RWPE2 (cell line): ENCODE results near the gene COMTD1.

ENCODE experiments used
- ATAC-seq: fragments of 200-7000 bp; cut with Tn5 transposase; 3 replicates; pipeline ENCODE4 v1.9.1; 2021; ENCODE audit warnings: low read depth
- DNase-seq: peaks from one replicate; pipeline ENCODE4 v3.0.0-alpha.2; 2020; ENCODE audit warnings: low spot score
- H3K27ac ChIP-seq: fragments of 450-650 bp; 2 replicates; pipeline ENCODE4 v1.5.1; 2017; ENCODE audit warnings: mild to moderate bottlenecking; ENCODE audit not compliant: poor library complexity, severe bottlenecking
- H3K27me3 ChIP-seq: fragments of 250-450 bp; sonication (Bioruptor Pico); 2 replicates; pipeline ENCODE4 v1.5.1; 2021; ENCODE audit warnings: mild to moderate bottlenecking, moderate library complexity; ENCODE audit not compliant: insufficient read depth, poor library complexity, severe bottlenecking
- H3K36me3 ChIP-seq: fragments of 250-450 bp; sonication (Bioruptor Pico); 2 replicates; pipeline ENCODE4 v1.5.1; 2020; ENCODE audit warnings: low read depth, mild to moderate bottlenecking, moderate library complexity
- H3K4me1 ChIP-seq: fragments of 250-450 bp; sonication (Bioruptor Pico); 2 replicates; pipeline ENCODE4 v1.5.1; 2021; ENCODE audit warnings: mild to moderate bottlenecking, moderate library complexity; ENCODE audit not compliant: insufficient read depth, poor library complexity, severe bottlenecking
- H3K4me3 ChIP-seq: fragments of 250-450 bp; sonication (Bioruptor Pico); 2 replicates; pipeline ENCODE4 v1.5.1; 2021; ENCODE audit warnings: mild to moderate bottlenecking, moderate library complexity; ENCODE audit not compliant: severe bottlenecking
- H3K9me3 ChIP-seq: fragments of 250-450 bp; sonication (Bioruptor Pico); 2 replicates; pipeline ENCODE4 v1.5.1; 2021; ENCODE audit warnings: mild to moderate bottlenecking, moderate library complexity; ENCODE audit not compliant: severe bottlenecking
- CTCF ChIP-seq: fragments of 450-650 bp; IDR thresholded peaks from one replicate; pipeline ENCODE4 v1.5.1; 2017; ENCODE audit warnings: mild to moderate bottlenecking, moderate library complexity; ENCODE audit not compliant: poor library complexity, severe bottlenecking

Gene COMTD1

GRCh38 chr10:75260990-75261389 lies 25.2 kb upstream of the COMTD1 start:
- Histone ChIP-seq H3K4me1 (peaks cover 3% of the 10 kb centered on the region), H3K4me3 (no peak overlapping the region), H3K27me3 (no peaks in the 10 kb centered on the region), H3K36me3 (no peaks in the 10 kb centered on the region), H3K27ac (no peak overlapping the region), H3K9me3 (no peaks in the 10 kb centered on the region)
- no peak for DNase-seq
- ATAC-seq = no peak
- TF ChIP-seq CTCF = no peak

- Histone ChIP-seq H3K36me3 (no peaks in the 10 kb centered on the region), H3K4me3 (no peak overlapping the region), H3K27me3 (no peaks in the 10 kb centered on the region), H3K9me3 (peaks cover 14% of the 10 kb centered on the region), H3K27ac (peak overlapping the region; percentile 67), H3K4me1 (peaks cover 13% of the 10 kb centered on the region)
- DNase-seq = no peak
- ATAC-seq = no peak
- no peak for TF ChIP-seq CTCF
Measured at GRCh38 chr10:75254739-75255138, 19.0 kb upstream of the COMTD1 start.

- no peak for DNase-seq
- Histone ChIP-seq H3K27ac (peak overlapping the region; percentile 67), H3K36me3 (no peaks in the 10 kb centered on the region), H3K27me3 (no peaks in the 10 kb centered on the region), H3K4me1 (peaks cover 13% of the 10 kb centered on the region), H3K9me3 (peaks cover 14% of the 10 kb centered on the region), H3K4me3 (no peak overlapping the region)
- no peak for ATAC-seq
- TF ChIP-seq CTCF = no peak
Measured at GRCh38 chr10:75253281-75254220, 17.8 kb upstream of the COMTD1 start.

- Histone ChIP-seq H3K9me3 (peaks cover 14% of the 10 kb centered on the region), H3K4me1 (peaks cover 13% of the 10 kb centered on the region), H3K27ac (peak overlapping the region; percentile 67), H3K27me3 (no peaks in the 10 kb centered on the region), H3K4me3 (no peak overlapping the region), H3K36me3 (no peaks in the 10 kb centered on the region)
- TF ChIP-seq CTCF = no peak
- peak; percentile 94 for DNase-seq
- ATAC-seq = peak; percentile 98
Measured at GRCh38 chr10:75250934-75251333, 15.2 kb upstream of the COMTD1 start.

- Histone ChIP-seq H3K36me3 (no peaks in the 10 kb centered on the region), H3K9me3 (peaks cover 4% of the 10 kb centered on the region), H3K4me3 (no peak overlapping the region), H3K27ac (no peak overlapping the region), H3K4me1 (peaks cover 18% of the 10 kb centered on the region), H3K27me3 (no peaks in the 10 kb centered on the region)
- ATAC-seq (no peak), DNase-seq (no peak)
- no peak for TF ChIP-seq CTCF
Measured at GRCh38 chr10:75247797-75248196, 12.0 kb upstream of the COMTD1 start.
